Measurements from ENCODE around the gene ELMO2. TPM values are rescaled to one million over a fixed set of nuclear protein-coding genes. Genes with fewer than 3 reads are reported as not detected.

Gene ELMO2
- total and polyA plus RNA-seq, 9 of the 15 experiments (the other 6 are each of a cell fraction or from before 2014, with no cell fraction given) = 7.5 to 21.5 (median 15.9) TPM

- intact Hi-C loops (cut with micrococcal nuclease) = no loop called here
- ChIA-PET POLR2A (no interaction called here), CTCF (ENCODE audit: low intra/inter-chr PET ratio) (no interaction called here)
- Histone ChIP-seq H3K27ac (ENCODE audit: extremely low read depth, low read depth, low read length) (no peak overlapping the region; the same call in 2 of the 3 replicates), H3K79me2 (ENCODE audit: control insufficient read depth, insufficient read depth, low read length) (no peaks in the 10 kb centered on the region), H3K9me1 (ENCODE audit: control insufficient read depth, insufficient read depth, low read length) (no peaks in the 10 kb centered on the region), H4K20me1 (replicated peaks; ENCODE audit: control insufficient read depth, insufficient read depth, low read length) (0 out of 2 replicates have a peak, but pooled peaks cover 4% of the 10 kb centered on the region), H3K9ac (ENCODE audit: insufficient read depth in 1 of 2, low read depth in 2 of 2, low read length in 2 of 2) (no peak overlapping the region), H3K4me1 (replicated peaks in 1 of 2; ENCODE audit: control insufficient read depth in 2 of 2, insufficient read depth in 2 of 2, low read length in 2 of 2) (peaks cover 0 to 9% of the 10 kb centered on the region in 2 experiments; a peak in 1 of 5 replicates), H3K9me3 (replicated peaks; ENCODE audit: control insufficient read depth, insufficient read depth, low read depth, low read length) (no peaks in the 10 kb centered on the region), H3K27me3 (ENCODE audit: control insufficient read depth in 2 of 2, insufficient read depth in 2 of 2, low read length in 2 of 2) (no peaks in the 10 kb centered on the region), H3K36me3 (ENCODE audit: control insufficient read depth, insufficient read depth, low read length) (peaks cover 65% of the 10 kb centered on the region; the same call in 2 of the 3 replicates), H2AFZ (ENCODE audit: low read depth, low read length) (no peak overlapping the region), H3K4me3 (no peak overlapping the region), H3K4me2 (ENCODE audit: insufficient read depth, low read length) (no peak overlapping the region)
- no peak for ATAC-seq
- no peak for FAIRE-seq
- WGBS (ENCODE audit: insufficient coverage, low coverage, missing lambda C conversion rate) = 63% methylated on average over 5 of the region's 5 CpGs
- TF ChIP-seq FOSL1 (tag; conservative IDR thresholded peaks at IDR 0.05) (peak; percentile 27; the same call in 1 of the 2 replicates), RFX5 (IDR thresholded peaks at IDR 0.05; ENCODE audit: low read depth, low read length) (no peak), ZEB2 (IDR thresholded peaks at IDR 0.05) (no peak), TEAD1 (CRISPR knock-in tag; IDR thresholded peaks at IDR 0.05) (no peak), ARID1B (IDR thresholded peaks at IDR 0.05) (no peak), JUND (IDR thresholded peaks at IDR 0.05; ENCODE audit: borderline replicate concordance, low read depth, low read length) (peak; percentile 42; the same call in 1 of the 2 replicates), JUND (tag; IDR thresholded peaks at IDR 0.05; ENCODE audit: borderline replicate concordance, low read depth, low read length) (no peak), STAG1 (CRISPR knock-in tag; IDR thresholded peaks at IDR 0.05; ENCODE audit: borderline replicate concordance) (no peak), ZNF395 (CRISPR knock-in tag; IDR thresholded peaks at IDR 0.05) (no peak), RBBP5 (IDR thresholded peaks at IDR 0.05; ENCODE audit: borderline replicate concordance, insufficient read depth, low read length, poor library complexity, severe bottlenecking) (no peak)
- in situ Hi-C loops (cut with MboI) = no loop called here
- no TSS peak for BruUV-seq (replicated peaks)
- peak in 1 of 4 experiments; percentile 20 for DNase-seq (ENCODE audit: extremely low read depth in 1 of 4, low spot score in 3 of 4)
Observed at GRCh38 chr20:46375771-46376170, 30.6 kb downstream of the ELMO2 start.
